ENCODE measurements around the gene SP6.

The SP6 gene

DNA sequence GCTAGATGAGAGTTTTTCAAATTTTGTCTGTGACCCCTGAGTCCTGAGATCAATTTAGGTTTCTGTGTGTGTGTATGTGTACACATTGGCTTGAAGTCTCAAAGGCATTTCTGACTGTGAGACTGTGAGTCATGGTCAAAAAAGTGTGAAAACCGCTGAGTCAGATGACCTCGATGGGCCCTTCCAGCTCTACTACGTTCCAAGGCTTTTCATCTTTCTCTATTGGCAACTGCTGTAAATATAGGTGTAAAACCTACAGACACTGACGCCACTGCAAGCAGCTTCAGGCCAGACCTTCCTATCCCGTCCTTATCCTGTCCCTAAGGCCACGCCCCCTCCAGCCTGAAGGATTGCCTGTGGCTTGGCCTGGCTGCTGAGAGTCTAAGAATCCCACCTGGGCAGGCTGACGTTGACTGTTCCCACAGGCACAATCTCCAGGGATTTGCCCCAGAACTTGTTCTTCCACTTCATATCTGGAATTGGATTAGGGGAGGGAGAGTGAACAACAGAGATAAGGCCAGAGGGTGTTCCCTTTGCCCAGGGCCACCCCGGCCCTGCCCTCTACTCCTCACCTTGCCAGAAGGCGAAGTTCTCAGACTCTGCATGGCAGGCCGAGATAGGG lies 40.7 kb downstream of the SP6 start:
- peak; percentile 42 for DNase-seq

DNA sequence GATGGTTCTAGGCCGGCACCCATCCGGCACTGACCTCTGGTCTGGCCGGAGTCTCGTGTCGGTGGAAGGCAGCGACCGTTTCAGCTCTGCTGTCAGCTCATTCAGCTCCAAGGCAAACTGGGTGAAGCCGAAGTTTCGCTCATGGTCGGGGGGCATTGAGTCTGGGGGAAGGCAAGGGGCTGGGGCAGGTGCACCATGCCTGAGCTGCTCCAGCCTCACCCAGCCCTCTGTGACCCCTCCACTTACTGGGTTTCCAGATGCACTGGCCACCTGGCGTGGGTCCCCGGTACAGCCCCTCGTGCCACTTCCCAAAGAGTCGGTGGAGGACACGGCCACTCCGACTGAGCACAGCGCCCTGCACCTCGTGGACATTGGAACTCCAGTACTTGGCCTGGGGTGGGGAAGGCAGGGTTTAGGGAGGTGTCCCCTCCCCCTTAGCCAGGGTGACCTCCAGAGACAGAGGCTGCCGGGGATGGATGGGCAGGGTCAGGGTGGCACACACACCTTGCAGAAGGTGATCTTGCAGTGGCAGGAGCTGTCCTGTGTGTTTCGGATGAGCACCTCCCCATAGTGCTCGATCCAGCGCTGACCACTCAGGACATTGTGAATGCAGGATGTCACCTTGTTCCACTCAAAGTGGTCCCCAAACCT lies 42.0 kb downstream of the SP6 start:
- no peak for DNase-seq

DNA sequence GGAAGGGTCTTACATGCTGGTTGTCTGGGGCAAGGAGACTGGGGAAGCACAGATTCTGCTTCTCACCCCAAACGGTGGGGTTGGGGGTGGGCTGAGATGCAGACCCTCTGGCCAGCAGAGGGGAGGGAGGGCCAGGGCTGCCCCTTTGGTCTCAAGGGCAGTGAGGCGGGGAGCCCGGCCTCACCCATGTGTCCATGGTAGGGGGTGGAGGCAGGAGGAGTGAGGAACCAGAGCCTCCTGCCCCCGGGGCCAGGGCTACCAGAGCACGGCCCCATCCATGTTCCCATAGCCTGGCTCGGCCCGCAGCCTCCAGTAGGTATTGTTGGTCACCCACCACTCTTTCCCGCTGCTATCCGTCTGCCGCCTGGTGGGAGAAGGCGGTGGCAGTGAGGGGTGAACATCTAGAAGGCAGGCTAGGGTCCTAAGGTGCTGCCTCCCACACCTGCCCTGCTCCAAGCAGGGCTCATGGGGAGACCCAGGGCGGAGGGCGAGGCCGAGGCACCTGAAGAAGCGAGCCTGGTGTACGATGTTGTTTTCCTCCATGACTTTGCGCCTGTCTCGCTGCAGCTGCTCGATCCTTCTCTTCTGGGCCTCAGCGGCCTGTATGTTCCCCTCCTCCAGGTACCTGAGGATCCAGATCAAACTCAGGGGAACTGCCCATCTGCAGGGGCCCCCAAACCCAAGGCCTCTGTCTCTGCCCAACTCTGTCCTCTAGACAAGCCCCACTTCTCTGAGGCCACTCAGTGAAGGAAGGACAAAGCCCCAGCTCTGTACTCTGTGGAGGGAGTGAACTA lies 42.7 kb downstream of the SP6 start:
- DNase-seq: no peak

DNA sequence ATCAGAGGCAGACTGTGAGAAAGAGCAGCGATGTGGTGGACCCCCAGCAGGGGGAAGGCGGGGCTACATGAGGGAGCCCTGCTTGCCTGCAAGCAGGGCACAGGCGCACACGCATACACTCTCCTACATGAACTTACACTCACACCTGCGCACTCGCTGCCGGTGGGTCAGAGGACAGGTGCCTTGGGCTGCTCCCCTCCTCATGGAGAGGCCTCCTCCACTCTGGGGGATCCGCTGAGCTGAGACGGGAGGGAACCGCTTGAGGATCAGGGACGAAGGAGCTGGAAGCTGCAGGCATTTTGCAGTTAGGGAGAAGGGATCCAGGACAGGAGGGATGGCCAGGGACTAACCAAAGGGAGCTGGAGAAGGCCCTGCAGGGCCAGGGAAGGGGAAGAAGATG lies 43.5 kb downstream of the SP6 start:
- no peak for DNase-seq

DNA sequence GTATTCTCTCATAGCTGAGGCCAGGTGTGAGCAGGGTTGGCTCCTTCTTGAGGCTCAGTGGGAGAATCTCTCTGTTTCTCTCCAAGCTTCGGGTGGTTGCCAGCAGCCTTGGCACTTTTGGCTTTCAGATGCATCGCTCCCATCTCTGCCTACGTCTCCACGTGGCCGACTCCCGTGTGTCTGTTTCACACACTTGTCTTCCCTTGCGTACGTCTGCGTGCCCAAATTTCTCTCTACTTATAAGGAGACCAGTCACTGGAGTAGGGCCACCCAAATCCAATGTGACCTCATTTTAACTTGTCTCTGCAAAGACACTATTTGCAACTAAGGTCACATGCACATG lies 44.1 kb downstream of the SP6 start:
- no peak for DNase-seq

DNA sequence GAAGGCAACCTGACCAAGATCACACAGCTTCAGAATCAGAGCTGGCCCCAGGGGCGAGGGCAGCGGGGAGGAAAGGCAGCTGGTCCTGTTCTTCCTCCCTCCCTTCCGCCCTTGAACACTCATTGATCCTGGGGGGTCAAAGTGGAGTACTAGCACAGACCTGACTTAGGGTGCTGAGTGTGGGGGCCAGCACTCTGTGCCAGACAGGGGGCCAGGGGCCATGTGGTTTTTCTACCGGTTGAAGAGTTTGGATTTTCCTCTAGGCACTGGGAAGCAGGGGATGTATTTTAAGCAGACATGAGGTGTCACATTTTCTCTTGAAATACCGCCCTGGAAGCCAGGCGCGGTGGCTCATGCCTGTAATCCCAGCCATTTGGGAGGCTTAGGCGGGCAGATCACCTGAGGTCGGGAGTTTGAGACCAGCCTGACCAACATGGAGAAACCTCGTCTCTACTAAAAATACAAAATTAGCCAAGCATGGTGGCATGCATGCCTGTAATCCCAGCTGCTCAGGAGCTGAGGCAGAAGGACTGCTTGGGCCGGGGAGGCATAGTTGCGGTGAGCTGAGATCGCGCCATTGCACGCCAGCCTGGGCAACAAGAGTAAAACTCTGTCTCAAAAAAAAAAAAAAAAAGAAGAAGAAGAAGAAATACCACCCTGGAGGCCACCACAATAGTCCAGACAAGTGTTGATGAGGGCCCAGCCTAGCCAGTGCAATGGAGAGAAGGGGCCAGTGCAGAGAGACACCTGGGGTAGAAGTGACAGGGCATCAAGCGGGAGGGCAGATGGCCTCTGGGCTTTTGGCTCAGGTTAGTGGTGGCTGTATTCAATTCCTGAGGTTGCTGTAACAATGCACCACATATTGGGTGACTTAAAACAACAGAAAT lies 44.7 kb downstream of the SP6 start:
- no peak for DNase-seq

DNA sequence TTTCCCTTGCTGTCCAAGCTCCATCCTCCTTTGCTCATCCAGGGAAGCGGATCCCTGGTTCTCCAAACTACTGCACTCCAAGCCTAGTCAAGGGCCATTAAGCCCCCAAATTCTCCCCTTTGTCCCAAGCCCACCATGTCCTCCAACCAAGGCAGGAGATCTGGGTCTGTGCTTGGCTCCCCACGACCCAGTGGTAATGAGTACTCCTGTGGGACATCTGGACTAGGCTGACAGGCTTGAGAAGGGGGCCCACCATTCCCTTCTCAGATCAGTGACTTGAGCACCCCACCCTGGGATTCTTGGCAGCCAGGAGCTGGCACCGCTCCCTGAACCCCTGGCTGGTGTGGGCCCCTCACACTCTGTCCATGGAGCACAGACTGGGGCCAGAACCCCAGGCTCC lies 46.5 kb downstream of the SP6 start:
- DNase-seq: no peak

DNA sequence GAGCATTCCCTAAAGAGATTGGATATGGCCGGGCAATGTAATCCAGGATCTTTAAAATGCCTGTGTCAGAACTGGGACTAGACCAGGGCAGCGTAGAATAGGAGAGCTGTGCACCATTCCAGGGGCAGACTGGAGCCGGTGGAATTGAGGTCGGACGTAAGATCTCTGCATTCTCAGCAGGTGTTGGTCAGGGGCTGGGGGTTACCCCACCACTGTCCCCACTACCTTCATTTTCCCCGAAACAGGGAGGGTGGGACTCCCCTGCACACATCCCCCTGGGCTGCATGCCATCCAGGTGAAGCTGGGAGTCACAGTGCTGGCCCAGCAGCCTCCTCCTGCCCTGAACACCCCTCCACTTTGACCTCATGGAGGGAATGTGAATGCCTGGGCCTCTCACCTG lies 47.2 kb downstream of the SP6 start:
- no peak for DNase-seq

DNA sequence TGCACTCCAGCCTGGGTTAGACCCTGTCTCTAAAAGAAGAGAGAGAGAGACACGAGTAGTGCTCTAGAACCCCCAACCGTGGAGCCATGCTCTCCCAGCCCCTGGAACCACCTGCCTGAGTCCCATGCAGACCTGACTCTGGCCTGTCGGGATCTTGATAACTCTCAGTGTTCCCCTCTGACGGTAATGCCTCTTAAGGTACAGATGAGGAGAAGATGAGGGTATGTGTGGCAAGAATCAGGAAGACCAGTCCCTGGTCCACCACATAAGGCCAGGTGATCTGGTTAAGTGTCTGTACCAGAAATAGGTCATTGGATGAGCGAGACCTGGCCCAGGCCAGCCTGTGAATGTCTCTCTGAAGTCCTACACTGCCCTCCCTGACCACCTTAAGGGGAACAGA lies 47.8 kb downstream of the SP6 start:
- no peak for DNase-seq

DNA sequence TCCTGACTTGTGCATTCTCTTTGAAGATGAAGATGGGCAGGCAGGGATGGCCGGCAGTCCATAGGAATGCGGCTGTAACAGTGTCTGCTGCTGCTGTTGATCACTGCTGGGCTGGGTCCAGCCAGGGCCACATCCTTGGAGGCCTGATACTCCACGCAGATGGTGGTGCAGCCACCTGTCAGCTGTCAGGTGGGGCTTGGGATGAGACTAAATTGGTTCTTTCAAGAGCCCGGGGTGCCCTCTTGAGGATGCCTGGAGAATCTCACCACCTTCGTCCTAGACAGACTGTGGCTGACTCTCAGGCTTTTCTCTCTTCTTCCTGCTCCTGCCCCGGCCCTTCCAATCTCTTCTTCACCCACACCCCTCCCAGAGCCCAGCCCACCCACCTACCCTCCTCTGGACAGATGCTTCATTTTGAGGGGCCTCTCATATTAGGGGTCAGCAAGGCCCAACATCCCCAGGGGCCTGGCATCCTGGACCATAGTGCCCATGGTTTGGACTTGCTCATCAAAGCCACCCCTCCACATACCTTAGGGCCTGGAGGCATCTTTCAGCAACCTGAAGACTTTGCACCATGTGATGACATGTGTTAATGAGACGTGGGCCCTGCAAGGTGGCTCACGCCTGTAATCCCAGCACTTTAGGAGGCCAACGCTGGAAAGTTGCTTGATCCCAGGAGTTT lies 48.5 kb downstream of the SP6 start:
- peak; percentile 46 for DNase-seq

DNA sequence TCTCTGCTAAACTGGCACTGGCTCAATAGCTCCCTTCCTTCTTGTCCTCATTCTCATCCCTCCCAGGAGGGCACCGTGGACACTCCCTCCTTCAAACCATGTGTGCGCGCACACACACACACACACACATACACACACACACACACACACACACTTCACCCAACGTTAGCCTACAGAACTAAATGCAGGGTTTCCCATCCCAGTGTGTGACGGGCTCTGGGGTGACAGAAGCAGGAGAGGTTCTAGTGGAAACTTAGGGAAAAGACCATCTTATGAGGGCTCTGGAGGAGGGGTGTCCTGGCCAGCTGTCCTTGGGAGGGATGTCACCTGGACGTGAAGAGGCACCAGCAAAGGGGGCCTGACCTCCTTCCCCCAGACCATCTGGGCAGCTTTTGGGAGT lies 49.1 kb downstream of the SP6 start:
- no peak for DNase-seq

DNA sequence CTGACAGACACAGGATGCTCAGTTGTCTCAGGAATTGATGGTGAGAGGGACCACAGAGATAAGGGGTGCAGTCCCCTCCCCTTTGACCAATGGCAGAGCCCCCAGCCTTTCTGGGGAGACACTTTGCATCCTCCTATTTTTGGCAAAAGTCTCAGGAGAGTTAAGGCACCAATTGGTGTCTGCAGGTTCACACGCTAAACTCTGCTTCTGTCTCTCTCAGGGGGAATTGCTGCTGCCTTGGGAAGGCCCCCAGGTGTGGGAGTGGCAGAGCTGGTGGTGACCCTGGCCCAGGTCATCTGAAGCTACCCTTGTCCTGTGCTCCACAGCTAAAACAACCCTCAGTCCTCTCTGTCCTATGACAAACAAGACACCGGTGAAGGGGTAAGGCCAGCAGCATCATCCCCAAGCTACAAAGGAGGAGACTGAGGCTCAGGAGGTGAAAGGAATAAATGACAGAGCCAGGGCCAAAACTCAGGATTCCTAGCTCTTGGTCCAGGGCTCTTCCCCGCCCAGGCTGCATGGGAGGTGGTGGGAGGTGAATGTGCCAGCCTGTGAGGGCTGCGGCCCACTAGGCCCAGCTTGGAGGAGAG lies 49.7 kb downstream of the SP6 start:
- no peak for DNase-seq

DNA sequence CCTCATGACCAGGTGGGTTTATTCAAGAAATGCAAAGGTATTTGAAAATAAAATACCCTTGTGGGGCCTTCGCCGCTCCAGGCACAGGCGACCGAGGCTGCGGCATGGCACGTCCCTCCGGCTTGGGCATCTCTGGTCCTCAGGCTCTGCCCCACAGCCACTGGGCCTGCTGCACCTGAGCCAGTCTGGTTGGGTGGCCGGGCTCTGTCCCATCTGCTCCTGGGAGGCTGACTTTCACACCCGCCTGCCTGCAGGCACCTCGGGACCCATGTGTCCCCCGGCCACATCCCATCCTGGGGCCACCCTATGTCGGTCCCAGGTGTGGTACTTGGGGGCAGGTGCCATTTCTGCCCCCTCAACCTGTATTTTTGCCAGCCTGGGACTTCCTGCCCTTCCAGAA lies 50.3 kb downstream of the SP6 start:
- no peak for DNase-seq

DNA sequence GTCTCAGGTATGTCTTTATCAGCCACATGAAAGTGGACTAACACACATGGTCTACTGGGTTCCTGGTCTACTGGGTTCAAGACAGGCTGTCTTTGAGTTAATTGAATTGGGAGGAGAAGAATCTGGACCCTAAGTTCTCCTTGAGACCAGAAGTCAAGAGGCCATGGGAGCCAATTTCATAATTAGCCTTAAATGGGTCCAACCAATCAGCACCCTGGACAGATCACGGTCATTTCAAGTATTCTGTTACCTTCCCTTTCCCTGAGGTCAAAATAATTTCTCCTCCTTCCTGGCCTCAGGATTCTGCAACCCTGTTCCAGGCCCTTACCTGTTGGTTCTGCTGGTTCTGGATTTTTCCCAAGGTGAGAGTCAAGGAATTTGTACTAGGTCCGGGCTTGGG lies 53.2 kb downstream of the SP6 start:
- peak; percentile 32 for DNase-seq

Measured in OCI-M1 (cell line).